HepG2 (cell line): ENCODE measurements around the gene SERINC5. TPM values are rescaled to one million over a fixed set of nuclear protein-coding genes. Genes with fewer than 3 reads are reported as not detected.

Source experiments
- CBX2 ChIP-seq, 2 experiments: fragments of 200-600 bp in 1 of 2; sonication (generic); formaldehyde crosslinking in 1 of 2; IDR thresholded peaks; 2 replicates each; pipeline versions ENCODE4 v1.7.0 to v1.8.1; 2018 to 2022; ENCODE audit warnings: low read depth in 2 of 2, low read length in 1 of 2, mild to moderate bottlenecking in 1 of 2, missing genetic modification reagents in 1 of 2
- DR1 ChIP-seq: sonication (generic); formaldehyde crosslinking; IDR thresholded peaks from 2 replicates; pipeline ENCODE4 v1.8.0; 2021; ENCODE audit warnings: mild to moderate bottlenecking, missing genetic modification reagents, inconsistent platforms
- DZIP1 ChIP-seq: sonication (generic); formaldehyde crosslinking; IDR thresholded peaks from 2 replicates; pipeline ENCODE4 v1.5.0; 2020; ENCODE audit warnings: mild to moderate bottlenecking, missing genetic modification reagents
- E2F1 ChIP-seq: sonication (generic); formaldehyde crosslinking; IDR thresholded peaks from 2 replicates; pipeline ENCODE4 v1.5.0; 2020; ENCODE audit warnings: missing genetic modification reagents
- GATAD2A ChIP-seq: IDR thresholded peaks from 2 replicates; pipeline ENCODE4 v1.6.1; 2016
- HNRNPUL1 ChIP-seq: fragments of 200-400 bp; formaldehyde crosslinking; IDR thresholded peaks from 2 replicates; pipeline ENCODE4 v1.6.1; 2017; ENCODE audit warnings: low read depth, mild to moderate bottlenecking, low read length, moderate library complexity
- NCOR1 ChIP-seq: fragments of 200-600 bp; sonication (generic); IDR thresholded peaks from 2 replicates; pipeline ENCODE4 v1.7.0; 2017; ENCODE audit warnings: antibody characterized with exemption, low read length, borderline replicate concordance
- ZBTB37 ChIP-seq: sonication (generic); formaldehyde crosslinking; IDR thresholded peaks from 2 replicates; pipeline ENCODE4 v1.4.0; 2020; ENCODE audit warnings: mild to moderate bottlenecking, missing genetic modification reagents
- ZNF142 ChIP-seq: sonication (generic); formaldehyde crosslinking; IDR thresholded peaks from 2 replicates; pipeline ENCODE4 v1.4.0; 2020; ENCODE audit warnings: missing genetic modification reagents
- ZNF335 ChIP-seq: sonication (generic); formaldehyde crosslinking; IDR thresholded peaks from 2 replicates; pipeline ENCODE4 v1.4.0; 2020; ENCODE audit warnings: missing genetic modification reagents
- polyA plus RNA-seq, 8 experiments: library from polyadenylated mRNA; depleted of rRNA in 3 of 8; stranded (reverse) in 7 of 8; unstranded in 1 of 8; fragments of >200 nt; fragmentation: Illumina TruSeq in 4 of 8; extraction: Trizol in 4 of 8; gene quantifications; 2 replicates each; pipeline versions ENCODE4 v1.2.1 to v1.2.3, GENCODE V29; 2011 to 2016; ENCODE audit warnings: low read depth in 4 of 8, missing spikeins in 1 of 8, mixed read lengths in 1 of 8; ENCODE audit not compliant: insufficient read depth in 1 of 8
- total RNA-seq, 5 experiments: library from RNA; depleted of rRNA; stranded (reverse); fragments of >200 nt; fragmentation: Illumina TruSeq; extraction: Trizol; gene quantifications; 2 replicates each; pipeline ENCODE4 v1.2.3, GENCODE V29; 2016; ENCODE audit warnings: low read depth in 1 of 5
- TF ChIP-seq, protein P1 (sequence below): IDR thresholded peaks from 2 replicates; pipeline ENCODE4 v1.6.1; 2016; ENCODE audit warnings: control low read depth
- TF ChIP-seq, protein P2 (sequence below): sonication (generic); formaldehyde crosslinking; IDR thresholded peaks from 2 replicates; pipeline ENCODE4 v1.4.0; 2020; ENCODE audit warnings: low read depth, mild to moderate bottlenecking, missing genetic modification reagents

SERINC5 gene
- total and polyA plus RNA-seq, 2 of the 13 experiments (the other 11 are each of a cell fraction or from before 2014, with no cell fraction given) = 17.3 to 22.8 TPM

- no peak for TF ChIP-seq DZIP1 (CRISPR knock-in tag)
- TF ChIP-seq NCOR1 = no peak
- TF ChIP-seq, protein P1, sequence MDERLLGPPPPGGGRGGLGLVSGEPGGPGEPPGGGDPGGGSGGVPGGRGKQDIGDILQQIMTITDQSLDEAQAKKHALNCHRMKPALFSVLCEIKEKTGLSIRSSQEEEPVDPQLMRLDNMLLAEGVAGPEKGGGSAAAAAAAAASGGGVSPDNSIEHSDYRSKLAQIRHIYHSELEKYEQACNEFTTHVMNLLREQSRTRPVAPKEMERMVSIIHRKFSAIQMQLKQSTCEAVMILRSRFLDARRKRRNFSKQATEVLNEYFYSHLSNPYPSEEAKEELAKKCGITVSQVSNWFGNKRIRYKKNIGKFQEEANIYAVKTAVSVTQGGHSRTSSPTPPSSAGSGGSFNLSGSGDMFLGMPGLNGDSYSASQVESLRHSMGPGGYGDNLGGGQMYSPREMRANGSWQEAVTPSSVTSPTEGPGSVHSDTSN (CRISPR knock-in tag) = no peak
- TF ChIP-seq GATAD2A (CRISPR knock-in tag) = 0 out of 2 replicates have a peak, but pooled peaks have one; percentile 16
- no peak for TF ChIP-seq ZNF335 (CRISPR knock-in tag)
- TF ChIP-seq ZNF142 (CRISPR knock-in tag) = no peak
- no peak for TF ChIP-seq ZBTB37 (CRISPR knock-in tag)
- TF ChIP-seq E2F1 (CRISPR knock-in tag) = no peak
- TF ChIP-seq, protein P2, sequence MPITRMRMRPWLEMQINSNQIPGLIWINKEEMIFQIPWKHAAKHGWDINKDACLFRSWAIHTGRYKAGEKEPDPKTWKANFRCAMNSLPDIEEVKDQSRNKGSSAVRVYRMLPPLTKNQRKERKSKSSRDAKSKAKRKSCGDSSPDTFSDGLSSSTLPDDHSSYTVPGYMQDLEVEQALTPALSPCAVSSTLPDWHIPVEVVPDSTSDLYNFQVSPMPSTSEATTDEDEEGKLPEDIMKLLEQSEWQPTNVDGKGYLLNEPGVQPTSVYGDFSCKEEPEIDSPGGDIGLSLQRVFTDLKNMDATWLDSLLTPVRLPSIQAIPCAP (CRISPR knock-in tag) = no peak
- TF ChIP-seq CBX2 (IDR thresholded peaks at IDR 0.05; ENCODE audit: low read depth, low read length) = no peak
- no peak for TF ChIP-seq CBX2 (CRISPR knock-in tag; IDR thresholded peaks at IDR 0.05; ENCODE audit: low read depth)
- no peak for TF ChIP-seq HNRNPUL1
- no peak for TF ChIP-seq DR1 (CRISPR knock-in tag)
These were observed 8.7 kb downstream of the SERINC5 start (continued) for GRCh38 chr5:80246995-80247729.
